Measurements from ENCODE around the gene MLH1.

GRCh38 chr3:37075955-37076354, 82.6 kb downstream of the MLH1 start:
- TF ChIP-seq CTCF (conservative IDR thresholded peaks at IDR 0.05; ENCODE audit: low read depth, low read length), result no peak
- TF ChIP-seq EZH2phosphoT487 (IDR thresholded peaks at IDR 0.05; ENCODE audit: borderline replicate concordance, low read length), result no peak

All from PC-3 (cell line).